ENCODE data around the gene DCAF12.

The DCAF12 gene

DNA sequence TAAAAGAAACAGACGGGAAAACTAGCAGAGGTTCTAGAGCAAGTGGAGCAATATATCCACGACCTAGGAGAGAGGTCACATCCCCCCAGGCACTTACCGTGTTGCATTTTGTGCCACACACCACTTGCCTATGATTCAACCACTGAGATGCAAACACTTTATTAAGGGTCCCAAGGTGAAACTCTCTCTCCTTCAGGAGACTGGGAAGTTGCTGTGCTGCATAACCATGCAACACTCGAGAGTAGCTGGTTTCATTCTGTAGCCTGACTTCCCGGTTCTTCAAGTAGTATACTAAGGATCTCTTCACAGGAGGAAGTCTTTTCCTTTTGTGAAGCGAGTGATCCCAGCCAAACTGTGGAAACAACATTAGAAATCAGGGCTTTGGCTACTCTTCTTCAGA lies 1.6 kb downstream of the DCAF12 start:
- no peak for DNase-seq

DNA sequence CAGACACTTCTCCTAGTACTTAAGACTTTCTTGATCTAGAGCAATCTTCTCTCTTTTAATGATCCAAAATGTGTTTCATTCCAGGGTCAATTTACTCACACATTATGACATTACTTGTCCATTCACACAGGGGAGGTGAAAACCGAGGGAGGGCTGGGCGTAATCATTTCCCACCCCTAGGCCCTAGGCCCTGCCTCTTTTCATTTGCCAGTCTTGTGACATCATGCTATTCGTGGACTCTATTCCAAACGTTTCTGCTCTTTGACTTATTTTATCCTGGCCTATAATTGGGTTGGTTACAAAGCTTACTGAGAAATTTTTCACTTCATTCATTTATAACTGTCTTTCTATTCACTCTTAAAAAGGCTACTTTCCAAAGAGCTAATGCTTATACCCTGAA lies 2.4 kb downstream of the DCAF12 start:
- no peak for DNase-seq

DNA sequence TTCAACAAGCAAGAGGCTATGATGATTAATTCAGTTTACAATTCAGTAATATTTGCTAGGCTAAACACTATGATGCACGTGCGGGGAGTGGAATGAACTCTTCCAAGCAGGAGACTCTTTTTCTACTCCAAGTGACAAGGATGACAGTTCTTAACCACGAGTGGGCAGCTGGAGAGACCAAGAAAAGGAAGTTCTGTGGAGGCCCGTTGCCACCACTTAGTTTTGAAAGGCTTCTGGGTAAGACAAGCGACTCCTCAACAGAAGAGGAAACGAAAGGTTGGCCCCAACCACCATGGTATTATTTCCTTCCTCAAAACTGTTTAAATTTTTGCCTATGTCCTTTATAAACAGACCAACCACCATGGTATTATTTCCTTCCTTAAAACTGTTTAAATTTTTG lies 2.8 kb downstream of the DCAF12 start:
- DNase-seq = no peak

DNA sequence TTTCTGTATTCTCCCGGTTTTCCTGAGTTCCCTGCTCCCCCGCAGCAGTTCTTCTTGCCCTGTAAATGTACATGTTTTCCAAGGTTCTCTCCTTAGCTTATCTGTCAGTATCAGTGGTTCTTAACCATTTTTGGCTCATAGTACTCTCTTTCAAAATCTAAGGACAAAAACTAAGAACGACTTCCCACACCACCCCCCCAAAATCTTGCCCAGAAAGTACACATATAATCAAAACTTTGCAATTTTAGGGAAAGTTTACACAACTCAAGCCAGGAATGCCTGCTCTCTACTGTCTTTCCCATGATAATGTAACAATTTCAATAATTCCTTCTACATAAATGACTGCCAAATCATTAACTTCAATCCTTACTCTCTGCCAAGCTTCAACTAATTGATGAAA lies 4.5 kb downstream of the DCAF12 start:
- DNase-seq = no peak

DNA sequence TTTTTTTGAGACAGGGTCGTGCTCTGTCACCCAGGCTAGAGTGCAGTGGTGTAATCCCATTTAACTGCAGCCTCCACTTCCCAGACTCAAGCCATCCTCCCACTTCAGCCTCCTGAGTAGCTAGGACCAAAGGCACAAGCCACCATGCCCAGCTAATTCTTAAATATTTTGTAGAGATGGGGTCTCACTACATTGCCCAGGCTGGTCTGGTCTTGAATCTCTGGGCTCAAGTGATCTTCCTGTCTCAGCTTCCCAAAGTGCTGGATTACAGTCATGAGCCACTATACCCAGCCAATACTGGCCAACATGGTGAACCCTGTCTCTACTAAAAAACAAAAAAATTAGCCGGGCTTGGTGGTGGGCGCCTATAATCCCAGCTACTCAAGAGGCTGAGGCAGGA lies 6.8 kb downstream of the DCAF12 start:
- no peak for DNase-seq

DNA sequence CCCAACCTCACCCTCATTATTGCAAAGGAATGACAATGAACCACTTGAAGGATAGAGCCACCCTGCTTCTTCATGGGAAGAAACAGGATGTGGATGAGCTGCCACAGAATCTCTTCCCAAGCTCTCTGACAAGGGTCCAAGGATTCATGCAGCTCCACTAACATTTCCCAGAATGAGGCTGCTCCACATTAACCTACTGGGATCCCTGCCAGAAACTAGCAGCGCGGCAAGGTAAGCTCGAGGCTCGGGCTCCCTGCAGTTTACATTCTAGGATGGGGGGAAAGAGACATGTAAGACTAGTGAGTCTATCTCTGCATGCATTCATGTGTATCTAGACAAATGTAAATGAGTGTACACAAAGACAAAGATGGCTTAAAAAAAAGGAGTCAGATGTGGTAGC lies 12.1 kb downstream of the DCAF12 start:
- DNase-seq = no peak

DNA sequence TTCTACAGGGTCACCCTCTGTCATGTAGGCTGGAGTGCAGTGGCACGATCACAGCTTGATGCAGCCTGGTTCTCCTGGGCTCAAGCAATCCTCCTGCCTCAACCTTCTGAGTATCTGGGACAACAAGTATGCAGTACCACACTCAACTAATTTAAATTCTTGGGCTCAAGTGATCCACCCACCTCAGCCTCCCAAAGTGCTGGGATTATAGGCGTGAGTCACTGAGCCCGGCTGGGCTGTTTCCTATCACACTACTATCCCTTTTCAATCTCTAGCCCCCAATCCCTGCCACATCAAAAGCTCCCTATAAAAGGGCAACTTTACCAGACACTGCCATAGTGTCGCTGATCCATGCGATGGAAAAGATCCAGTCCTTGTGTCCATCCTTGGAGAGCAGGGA lies 20.4 kb downstream of the DCAF12 start:
- no peak for DNase-seq

DNA sequence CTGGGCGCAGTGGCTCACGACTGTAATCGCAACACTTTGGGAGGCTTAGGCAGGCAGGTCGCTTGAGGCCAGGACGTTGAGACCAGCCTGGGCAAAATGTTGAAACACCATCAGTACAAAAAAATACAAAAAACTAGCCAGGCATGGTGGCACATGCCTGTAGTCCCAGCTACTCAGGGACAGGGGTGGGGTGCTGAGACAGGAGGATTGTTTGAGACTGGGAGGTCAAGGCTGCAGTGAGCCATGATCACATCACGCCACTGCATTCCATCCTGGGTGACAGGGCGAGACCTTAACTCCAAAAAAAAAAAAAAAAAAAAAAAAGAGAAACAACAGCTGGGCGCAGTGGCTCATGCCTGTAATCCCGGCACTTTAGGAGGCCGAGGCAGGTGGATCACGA lies 23.7 kb downstream of the DCAF12 start:
- DNase-seq = no peak

DNA sequence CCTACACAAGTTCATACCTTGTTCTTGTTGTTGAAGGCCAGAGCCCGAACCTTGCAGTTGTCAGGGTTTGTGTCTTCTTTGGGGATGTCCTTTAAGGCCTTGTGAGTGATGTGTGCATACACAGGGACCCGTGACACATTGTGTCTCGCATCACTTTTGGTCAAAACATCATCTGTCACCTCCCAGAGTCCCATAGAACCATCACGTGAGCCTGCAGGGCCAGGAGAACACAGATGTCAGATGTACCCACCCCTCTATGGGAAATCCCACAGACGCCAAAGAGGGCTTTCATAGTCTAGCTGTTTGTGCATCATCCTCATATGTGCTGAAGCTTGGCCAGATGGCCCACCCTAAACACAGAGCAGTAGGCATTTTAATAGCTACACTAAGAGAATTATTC lies 28.2 kb downstream of the DCAF12 start:
- no peak for DNase-seq

DNA sequence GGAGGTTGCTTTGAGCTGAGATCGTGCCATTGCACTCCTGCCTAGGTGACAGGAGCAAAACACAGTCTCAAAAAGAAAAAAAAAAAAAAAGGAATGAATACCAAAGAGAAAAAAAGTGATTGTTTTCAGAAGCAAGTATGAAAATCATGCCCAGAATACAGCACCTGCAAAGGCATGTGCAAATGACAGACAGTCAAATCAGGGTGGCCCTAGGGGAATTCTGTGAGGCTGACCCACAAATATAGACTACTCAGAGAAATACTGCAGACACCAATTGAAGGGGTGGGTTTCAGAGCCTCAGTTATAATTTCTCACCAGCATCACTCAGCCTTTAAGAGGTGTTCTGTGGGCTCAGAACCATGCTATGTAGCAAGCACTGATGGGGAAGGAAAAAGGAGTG lies 28.6 kb downstream of the DCAF12 start:
- DNase-seq = no peak

DNA sequence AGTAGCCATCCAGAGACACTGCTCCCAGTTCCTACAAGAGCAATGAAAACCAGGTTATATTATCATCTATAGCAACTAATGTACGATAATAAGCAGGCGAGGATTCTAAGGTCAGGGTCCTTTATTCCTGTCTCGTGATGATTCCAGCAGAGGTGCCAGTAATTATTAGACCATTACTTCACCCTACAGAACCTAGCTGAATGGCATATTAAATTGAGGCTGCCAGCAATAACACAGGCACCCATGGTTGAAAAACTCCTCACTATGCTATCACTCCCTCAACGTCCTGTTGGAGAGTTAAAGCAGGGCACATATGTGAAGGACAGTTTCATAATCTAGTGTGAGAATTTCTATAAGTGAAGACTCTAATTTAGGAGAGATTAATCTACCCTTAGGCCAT lies 29.7 kb downstream of the DCAF12 start:
- DNase-seq = no peak

DNA sequence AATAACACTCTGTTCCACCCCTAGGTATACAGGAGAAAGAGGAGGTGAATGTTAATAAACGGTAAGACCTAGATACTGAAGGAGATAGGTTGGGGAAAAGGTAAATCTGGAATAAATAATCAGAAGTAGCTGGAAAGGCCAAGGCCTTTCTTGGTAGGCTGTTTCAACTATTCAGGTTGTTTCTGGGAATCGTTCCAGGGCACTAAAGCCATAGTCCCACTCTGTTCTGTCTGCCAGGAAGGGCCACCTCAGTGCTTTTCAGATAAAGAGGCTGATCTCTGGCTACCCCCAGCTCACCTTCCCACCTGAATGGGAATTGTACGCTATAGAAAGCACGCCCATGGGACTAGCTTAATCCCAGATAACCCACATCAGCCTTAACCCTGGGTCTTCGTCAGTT lies 32.9 kb downstream of the DCAF12 start:
- DNase-seq = no peak

DNA sequence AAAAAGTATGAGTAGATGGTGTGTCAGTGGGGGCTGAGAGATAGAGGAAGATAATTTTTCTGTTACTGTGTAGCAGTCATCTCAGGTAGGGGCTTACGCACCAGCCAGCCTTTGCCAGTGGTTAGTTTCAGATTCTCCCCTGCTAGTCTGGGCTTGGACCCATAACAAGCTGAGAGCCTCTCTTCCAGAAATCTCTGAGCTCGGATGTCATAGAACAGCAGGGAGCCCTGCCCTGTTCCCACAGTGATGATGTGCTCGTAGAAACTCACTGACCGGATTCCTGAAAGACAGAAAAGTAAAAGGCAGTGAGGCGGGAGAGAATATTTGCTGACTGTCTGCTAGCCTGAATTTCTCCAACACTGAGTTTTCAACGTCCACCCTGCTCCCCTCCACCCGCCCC lies 37.2 kb downstream of the DCAF12 start:
- DNase-seq = no peak

DNA sequence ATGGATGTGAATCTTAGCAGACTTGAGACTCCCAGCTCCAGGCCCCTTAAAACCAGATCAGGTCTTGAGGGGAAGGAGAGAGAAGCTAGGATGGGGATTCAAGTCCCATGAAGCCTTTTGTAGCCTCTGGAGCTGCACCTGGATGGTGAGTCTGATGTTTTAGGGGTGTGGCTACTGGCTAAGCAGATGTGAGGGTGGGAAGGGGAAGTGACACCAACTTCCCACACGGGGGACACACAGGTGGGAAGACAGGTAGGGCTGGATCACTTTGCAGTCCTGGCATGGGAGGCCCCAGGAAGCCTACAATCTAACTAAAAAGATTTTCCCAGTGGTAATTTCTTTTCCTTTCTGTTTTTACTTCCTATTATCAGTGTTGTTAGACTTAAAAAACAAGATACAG lies 39.1 kb downstream of the DCAF12 start:
- DNase-seq = no peak

DNA sequence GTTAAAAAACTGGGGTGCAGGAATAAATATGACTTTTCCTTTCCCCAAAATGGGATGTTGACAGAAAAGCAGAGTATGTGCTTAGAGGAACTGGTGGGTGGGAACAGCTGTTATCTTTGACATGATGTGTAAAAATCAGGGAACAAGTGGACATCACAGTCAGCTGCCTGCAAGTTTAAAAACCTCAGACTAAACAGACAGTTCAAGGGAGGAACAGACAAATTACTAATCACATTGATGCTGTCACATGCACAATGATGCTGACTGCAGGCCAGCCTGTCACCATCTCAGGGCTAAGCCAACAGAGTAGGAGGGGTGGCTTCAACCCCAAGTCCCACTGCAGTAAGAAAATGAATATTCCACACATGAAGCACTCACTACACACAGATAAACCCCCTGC lies 39.6 kb downstream of the DCAF12 start:
- no peak for DNase-seq

DNA sequence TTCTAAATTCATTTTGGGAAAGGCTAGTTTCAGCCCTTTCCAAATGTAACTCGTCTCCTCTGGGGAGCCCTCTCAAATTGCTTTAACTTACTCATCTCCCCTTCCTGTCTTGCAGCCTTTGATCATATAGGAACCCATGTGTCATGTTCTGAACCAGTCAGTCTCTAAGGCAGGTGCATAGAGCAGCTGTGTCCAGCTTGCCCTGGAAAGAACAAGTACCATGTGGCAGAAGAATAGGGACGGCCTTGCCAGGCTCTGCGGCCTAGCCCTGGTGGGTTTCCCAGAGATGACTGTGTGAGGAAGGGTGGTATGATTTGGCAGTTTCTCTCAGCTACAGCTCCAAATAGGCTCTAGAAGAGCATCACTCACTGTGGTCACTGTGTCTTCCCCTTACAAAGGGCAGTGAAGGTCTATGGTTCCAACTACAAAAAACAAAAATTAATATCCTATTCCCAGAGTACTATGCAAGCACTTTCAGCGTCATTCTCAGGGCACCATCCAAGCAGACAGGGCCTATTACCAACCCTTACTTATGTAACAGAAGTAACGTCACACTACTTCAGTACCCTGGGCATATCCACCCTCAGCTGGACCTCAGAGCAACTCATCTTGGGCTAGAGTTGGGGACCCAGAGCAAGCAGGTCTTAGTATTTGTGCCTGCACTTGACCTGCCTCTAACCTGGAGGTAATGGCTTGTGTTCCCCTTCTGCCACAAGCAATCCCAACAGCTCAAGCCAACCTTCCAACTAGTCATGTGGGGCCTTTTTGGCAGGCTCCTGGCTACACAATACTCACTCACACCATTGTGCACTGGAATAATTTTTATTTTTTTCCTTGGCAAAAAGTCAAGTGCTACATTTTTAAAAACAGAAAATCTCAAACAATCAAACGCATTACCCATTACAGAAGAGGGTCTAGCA lies 40.7 kb downstream of the DCAF12 start:
- no peak for DNase-seq

DNA sequence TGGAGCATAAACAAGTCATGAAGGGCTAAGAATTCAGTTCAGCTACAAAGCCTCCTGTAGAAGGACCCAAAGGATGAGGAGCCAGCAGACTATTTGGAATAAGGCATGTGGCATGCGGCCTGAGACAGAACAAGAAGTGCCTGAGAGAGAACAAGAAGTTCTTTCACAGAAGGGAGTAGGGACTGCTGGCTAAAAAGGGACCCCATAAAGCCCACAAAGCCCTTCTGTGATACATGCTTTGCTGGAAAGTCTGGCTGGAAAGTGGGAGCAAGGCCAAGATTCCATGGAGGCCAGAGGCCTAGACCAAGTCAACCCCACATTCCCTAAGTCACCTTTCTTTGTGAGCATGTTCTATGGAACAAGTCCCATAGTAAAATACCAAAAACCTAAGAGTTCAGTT lies 41.9 kb downstream of the DCAF12 start:
- no peak for DNase-seq

DNA sequence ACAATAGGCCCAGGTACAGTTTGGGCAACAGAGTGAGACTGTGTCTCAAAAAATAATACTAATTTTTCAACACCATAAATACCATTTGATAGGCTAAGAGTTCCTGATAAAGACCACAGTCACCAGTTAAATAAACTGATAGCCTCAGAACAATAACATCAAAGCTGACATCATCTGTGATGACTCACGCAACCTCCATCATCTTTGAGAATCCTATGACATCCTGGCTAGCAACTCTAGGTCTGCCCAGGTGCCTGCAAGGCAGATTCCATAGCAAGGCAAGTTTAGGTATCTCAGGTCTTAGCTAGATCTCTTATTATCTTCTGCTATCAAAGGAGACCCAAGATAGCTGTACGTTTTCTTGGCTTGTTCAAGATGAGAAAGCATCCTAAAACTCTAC lies 47.3 kb downstream of the DCAF12 start:
- DNase-seq = no peak

DNA sequence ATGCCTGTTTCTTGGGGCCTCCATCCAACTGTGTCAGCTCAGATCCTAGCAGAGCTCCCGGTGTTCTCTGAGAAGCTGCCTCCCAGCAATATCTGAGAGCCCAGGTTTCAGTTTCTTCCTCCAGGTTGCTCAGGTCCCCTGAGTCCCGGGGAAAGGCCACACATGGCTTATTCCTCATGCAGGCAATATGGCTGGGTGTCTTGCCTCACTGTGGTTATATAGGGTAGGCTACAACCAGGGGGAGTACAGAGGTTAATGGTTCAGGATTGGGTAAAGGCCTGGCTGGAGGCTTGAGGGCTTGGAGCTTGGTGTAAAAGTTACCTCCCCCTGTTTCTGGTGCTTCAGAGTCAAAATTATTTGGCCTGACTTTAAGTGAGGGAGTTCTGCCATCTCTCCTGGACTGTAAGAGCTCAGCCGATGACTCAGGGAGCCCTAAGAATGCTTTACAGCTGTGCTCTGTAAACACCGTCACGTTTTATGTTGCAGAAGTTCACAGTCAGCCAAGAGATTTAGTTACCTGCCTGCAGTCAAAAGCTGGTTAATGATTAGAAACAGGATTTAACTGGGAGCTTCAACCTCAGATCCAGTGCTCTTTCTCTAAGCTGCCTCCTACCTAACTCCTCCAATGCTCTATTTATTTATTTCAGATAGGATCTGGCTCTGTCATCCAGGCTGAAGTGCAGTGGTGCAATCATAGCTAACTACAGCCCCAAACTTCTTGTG lies 53.5 kb downstream of the DCAF12 start:
- no peak for DNase-seq

DNA sequence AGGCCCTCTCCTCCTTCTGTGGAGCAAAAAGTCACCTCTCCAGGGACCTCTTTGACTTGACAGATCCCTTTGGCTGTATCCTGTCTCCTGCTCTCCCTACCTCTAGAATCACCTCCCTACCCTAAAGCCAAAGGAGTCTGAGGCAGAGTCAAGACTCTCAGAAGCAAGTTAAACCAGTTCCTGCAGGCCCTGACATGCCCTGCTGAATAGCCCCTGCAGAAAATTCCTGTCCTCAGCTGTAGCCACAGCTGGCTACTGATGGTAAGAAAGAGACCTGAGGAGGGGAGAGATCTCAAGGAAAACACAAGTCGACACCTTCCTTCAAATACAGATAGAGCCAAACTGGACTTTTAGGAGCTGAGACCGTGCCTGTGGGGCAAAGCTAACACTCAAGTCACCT lies 54.1 kb downstream of the DCAF12 start:
- DNase-seq = no peak

DNA sequence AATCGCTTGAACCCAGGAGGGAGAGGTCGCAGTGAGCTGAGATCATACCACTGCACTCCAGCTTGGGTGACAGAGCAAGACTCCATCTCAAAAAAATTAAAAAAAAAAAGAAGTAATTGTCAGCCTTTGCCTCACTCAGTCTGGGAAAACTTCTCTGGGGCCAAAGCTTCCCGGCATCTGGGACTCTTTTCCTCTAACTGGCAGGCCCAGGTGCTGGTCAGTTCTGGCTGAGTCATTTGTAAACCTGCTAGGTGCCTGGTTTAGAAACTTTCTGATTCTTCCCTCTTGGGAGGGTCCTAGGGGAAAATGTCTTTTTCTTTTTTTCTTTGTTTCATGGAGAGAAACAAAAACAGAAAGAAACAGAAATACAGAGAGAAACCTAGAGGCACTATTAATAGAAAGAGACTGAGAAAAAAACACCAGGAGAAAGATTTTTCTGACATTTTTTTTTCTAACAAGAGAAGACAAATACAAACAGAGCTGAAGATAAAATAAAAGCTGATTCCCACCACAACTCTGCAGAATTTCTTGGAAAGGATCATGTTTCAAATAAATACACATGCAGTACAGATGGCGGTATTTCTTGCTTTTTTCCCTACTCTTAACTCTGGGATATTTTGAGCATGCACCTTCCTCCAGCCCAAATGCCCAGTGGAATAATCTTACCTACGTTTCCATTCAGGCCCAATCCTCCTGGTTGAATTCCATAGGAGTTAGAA lies 55.7 kb downstream of the DCAF12 start:
- DNase-seq = no peak

DNA sequence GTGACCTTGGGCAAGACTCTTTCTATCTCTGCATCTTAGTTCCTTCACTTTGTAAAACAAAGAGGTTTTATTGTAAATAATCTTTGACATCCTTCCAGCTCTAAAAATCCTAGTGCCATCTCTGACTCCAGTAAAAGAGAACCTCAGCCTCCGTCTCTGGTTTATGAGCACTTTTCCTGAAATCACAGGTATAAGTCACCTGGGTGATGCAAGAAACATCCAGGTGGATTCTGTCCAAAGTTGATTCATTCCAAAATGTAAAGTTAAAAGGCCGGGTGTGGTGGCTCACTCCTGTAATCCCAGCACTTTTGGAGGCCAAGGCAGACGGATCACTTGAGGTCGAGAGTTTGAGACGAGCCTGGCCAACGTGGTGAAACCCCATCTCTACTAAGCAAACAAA lies 56.7 kb downstream of the DCAF12 start:
- no peak for DNase-seq

DNA sequence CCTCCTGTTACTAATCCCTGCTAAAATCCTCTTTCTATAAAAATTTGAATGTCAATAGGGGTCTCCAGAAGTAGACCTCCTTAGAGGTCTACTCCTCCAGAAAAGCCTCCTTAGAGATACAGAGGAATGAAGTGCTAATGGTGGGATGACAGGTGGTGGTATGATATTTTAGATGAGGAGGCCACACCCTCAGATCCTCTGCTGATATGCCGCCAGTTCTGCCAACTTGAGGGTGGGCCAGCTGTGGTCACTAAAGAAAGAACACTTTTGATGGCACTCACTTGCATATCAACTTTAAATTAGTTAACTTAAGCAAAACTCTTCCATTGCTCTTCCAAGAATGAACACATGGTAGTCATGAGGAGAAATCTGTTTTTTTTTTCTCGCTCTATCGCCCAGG lies 61.0 kb downstream of the DCAF12 start:
- DNase-seq = no peak

DNA sequence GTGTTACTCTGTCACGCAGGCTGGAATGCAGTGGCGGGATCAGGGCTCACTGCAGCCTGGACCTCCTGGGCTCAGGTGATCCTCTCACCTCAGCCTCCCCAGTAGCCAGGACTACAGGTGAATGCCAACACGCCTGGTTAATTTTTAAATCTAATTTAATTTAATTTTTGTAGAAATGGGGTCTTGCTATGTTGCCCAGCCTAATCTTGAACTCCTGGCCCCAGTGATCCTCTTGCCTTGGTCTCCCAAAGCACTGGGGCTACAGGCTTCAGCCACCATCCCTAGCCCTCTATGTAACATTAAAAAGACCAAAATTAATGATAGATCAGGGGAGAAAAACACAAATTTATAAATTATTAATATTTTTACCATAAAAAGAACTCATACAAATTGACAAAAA lies 66.5 kb downstream of the DCAF12 start:
- no peak for DNase-seq
